TTC549 (cell line): ENCODE data around the gene ARHGAP22.

Source experiments
- FAIRE-seq: peaks from 2 replicates; lab custom pipeline; 2012; peaks lifted over from hg19 to GRCh38; lab: Jason Lieb, UNC

The ARHGAP22 gene

DNA sequence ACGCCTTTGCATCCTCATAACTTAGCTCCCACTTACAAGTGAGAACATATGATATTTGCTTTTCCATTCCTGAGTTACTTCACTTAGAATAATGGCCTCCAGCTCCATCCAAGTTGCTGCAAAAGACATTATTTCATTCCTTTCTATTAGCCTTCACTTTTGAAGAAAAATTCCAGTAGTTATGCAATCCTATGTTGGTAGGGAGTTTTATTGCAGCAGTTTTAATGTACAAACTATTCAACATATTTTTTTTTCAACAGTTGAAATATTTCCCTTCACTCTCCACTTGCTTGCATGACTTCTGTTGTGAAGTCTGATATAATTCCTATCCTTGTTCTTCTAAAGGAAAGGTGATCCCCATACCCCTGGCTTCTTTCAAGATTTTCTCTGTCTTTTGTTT lies 27.3 kb upstream of the ARHGAP22 start:
- no peak for FAIRE-seq

DNA sequence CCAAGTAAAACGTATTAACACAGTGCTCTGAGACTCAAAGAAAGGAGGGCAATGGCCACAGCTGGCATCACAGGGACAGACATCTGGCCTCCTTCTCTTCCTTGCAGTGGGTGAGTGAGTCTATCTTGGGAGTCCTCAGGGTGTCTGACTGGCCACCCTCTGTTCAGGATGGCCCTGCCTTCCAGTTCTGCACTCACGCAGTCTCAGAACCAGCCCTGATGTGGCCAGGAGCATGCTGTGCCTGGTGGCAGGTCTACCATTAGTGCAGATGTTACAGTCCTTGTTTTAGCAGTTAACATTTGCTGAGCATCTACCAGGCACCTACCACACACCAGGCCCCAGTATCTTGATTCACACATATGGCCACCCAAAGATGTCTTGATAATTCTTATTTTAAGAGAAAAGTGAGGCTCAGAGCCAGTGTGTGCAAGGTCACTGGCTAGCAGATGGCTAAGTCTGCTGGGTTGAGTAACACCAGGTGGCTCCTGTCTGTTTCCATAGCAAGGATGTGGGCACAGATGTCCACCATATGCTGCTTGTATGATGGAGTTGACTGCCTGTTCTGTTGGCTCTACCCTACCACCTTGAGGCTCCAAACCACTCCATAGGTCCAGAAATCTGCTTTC lies 23.2 kb upstream of the ARHGAP22 start:
- FAIRE-seq = no peak

DNA sequence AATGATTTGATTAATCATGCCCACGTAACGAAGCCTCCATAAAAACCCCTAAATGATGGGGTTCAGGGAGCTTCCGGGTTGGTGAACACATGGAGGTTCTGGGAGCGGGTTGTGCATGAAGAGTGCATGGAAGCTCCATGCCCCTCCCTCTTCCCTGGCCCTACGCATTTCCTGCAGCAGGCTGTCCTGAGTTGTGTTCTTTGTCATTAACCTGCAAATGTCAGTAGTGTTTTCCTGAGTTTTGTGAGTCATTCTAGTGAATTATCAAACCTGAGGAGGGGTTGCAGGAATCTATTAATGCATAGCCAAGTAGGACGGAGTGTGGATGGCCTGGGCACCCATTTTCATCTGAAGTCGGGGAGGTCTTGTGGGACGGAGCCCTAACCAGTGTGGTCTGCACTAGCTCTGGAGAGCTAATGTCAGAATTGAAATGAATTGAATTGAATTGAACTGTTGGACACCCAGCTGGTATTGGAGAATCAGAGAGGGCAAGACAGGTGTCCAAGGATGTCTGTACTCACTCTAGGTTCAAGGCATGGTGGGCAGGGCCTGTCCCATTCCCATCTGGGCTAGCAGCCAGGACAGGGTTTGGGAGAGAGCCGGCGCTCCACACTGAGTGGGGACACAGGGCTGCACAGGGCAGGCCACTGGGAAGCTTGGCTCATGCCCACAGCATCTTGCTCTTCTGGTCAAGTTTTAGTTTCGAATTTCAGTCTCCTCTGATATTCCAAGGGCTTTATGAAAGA lies 22.3 kb upstream of the ARHGAP22 start:
- no peak for FAIRE-seq

DNA sequence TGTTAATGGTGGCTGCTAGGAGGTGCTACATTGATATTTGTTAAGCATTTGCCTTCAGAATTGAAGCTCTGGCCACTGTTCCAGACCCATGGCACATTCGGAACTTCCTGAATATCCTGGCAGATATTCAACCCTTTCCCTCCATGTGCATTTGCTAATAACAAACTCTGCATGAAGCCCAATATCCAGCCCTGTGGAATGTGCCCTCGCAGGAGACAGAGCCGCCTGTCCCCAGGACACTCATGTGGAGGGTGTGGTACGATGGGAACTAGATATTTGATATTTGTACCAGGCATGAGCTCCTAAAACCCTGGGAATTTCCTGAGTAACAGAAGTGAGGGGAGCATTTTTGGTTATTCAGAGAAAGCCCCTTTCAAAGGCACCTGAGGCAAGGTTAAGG lies 21.6 kb upstream of the ARHGAP22 start:
- no peak for FAIRE-seq

DNA sequence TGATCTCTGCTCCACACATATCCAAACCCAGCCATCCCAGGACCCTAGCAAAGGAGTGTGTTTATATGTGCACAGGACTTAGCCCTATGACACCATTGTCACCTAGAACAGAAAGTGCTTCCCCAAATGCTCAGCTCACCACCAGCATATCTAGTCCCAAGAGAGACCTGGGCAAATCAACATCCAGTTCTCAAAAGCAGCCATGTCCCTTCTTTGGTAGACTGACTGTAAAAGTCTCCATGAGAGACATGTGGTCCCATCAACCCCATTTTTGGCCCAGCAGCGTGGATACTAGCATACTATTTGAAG lies 20.9 kb upstream of the ARHGAP22 start:
- FAIRE-seq = no peak

DNA sequence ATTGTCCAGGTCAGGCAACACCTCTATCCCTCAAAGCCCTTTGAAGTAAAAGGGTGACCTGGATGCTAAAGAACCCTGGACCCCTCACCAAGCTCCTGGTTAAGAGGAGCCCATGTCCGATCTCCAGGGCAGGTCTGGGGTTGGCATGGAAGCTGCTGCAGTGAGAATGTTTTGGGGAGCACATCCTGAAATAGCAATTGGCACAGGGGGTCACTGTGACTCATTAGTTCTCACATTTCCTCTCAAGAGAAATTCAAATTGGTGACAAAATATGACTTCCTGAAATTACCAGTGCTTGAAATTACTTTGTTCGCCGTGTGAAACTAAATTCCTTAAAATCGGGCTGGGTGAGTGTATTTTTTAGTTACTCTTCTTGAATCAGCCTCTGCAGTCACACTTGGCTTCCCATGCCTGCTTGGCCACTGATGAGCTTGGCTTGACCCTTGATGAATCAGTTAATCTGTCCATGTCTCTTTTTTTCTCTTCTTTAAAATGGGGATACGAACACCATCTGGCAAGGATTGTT lies 18.8 kb upstream of the ARHGAP22 start:
- FAIRE-seq = no peak

DNA sequence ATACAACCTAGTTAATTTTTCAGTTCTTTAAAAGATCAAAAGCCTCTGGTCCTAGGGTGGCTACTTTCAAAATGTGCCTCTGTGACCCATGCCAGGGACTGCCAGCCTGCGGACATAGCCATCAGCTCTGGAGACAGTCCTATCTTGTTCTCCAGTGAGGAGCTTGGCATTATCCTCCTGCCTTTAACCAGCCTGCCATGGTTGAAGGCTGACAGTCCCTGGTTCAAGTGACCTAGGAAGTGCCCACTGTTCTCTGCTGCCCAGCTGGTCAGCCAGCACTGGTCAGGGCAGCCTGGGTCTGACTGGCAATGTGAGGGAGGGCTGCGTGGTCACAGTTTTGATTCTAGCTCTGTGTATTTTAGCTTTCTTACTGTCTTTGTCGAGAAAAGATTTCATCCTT lies 18.1 kb upstream of the ARHGAP22 start:
- no peak for FAIRE-seq

DNA sequence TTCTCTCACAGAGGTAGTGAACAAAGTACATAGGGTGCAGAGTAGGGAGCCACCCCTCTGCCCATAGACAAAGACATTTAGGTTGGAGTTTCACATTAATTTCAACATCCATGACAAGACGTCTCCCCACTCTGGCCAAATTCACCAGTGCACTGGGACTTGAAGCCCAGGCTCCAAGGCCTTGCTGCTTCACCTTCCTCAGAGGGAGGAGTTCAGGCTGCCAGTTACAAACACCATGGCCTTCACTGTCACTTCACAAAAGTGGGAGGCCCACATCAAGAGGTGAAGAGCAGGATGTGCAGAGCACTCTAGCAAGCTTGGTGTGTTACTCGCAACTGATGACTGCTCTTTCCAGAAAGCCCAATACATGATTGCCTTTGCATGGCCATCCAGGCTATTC lies 15.8 kb upstream of the ARHGAP22 start:
- no peak for FAIRE-seq

DNA sequence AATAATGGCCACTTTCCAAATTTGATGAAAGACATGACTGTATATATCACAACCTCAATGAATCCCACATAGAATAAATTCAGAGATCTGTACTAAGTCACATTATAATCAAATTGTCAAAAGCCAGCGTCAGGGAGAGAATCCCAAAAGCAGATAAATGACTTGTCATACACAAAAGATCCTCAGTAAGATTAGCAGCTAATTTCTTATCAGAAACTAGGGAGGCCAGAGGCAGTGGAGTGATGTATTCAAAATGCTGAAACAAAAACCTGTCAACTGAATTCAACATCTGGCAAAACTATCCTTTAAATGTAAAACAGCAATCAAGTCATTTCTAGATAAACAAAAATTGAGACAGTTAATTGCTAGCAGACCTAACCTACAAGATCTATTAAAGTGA lies 11.6 kb upstream of the ARHGAP22 start:
- no peak for FAIRE-seq

DNA sequence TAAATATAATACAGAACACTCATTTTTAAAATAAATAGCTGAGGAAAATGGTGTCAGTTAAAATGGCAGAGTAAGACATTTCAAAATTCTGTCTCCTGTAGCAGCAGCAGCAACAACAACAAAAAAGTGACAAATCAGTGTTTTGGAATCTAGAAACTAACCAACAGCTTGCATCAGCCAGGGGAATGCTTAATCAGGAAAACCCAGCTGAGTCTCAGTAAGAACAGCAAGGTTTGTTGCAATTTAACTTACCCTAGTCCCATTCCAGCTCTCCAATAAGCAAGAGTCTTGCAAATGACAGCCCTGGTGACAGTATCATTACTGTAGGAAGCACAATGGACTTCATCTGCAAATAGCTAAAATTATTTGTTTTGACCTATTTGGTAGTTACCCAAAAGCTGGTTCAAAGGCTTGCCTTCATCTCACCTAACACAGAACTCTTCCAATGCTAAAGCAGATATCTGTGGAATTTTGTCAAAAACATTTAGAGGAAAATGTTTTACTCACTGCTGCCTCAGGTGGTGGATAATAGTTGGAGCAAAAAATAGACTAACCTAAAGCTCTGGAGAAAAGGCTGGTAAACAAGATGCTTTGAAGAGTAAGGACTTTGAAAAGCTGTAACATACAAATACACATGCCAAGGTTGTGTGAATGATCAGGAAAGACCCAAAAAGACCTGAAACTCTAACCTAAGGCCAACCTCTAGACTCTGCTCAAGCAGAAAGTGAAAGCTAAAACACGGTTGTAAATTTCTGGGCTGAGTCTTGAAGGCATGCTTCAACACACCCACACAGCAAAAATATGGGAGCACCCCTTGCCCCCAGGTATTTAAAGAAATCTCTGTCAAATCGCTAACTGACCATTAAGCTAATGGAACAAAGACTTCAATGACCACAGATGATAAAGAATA lies 9.9 kb upstream of the ARHGAP22 start:
- FAIRE-seq = no peak

DNA sequence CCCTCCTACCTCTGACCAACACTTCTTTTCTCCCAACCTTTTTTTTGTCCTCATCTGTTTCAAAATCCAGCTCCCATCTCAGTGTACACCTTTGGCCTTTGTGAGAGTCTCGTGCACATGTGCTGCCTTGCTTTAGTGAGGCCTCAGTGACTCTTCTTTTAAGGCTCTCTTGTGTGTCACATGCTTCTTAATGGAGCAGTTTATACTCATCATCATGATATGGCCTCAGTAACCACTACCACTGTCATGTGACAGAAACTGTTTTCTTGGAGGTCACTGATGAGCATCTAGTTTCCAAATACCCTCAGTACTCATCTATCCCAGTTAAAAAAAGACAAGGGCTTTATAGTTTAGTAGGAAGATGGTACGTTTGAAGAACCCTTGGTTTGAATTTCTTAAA lies 8.1 kb upstream of the ARHGAP22 start:
- FAIRE-seq = no peak

DNA sequence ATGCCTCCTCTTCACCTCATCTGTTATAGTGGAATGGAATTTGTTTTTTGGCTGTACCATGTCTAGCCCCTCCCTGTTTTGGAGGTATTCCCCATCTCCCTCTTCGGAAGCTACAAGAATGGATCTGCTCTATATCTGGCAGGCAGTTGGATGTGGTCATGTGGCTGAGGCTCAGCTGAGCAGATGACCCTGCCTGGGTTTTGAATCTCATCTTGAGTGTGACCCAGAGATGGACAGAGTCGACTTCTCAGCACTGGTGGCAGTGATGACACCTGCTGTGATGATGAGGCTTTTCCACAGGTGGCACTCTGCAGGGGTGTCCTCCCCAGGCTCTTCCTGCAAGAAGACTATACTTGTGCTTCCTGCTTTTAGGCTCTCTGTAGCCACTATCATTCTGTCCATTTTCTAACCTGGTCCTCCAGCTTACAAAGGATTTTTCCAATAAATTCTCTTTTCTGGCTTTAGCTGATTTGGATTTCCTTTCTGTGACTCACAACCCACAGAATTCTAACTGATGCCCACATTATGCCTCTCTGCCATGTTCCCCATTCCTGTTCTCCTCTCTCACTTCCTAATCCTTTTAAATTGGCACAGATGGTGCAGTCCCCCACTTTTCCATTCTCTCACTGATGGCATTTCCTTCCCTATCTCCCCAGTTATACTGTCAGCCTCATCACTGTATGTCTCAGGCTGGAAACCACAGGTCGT lies 7.5 kb upstream of the ARHGAP22 start:
- FAIRE-seq = no peak

DNA sequence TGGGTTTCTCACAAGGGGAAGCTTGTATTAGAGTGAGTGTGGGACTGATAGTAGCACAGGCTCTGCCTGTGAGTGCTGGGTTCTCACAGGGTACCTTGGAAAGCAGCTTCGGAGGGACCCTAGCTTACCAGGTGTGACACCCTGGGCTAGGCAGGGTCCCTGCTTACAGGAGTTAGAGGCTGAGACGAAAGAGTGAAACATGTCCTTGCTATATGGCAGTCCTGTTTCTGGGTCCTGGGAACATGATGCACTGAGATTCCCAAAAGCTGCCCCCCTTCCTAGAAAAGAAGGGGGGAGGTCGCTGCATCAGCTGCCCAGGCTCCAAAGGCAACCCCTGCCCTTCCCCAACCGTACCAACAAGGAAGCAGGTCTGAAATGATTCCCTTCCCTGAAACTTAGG lies 6.3 kb upstream of the ARHGAP22 start:
- FAIRE-seq = no peak

DNA sequence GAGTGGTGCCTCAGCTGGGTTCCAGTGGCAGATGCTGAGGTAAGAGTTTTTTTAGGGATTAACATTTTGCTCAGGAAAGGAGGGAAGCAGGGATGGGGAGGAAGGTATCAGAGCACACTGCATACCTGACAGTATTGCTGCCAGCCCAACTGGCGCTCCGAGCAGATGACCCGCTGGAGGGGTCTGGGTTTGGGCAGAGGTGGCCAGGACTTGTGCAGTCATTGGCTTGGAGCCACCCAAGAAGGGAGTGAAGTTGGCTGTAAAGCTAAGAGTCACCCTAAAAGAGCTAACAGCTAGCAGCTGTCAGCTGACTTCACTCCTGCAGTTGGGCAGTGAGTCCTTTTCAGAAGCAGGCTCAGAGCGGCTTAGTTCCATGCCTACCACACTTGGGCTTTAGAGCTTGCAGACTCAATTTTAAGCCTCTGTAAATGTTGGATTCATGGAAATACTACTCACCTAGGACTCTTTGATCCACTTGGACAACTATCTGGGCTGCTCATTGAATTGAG lies 5.8 kb upstream of the ARHGAP22 start:
- no peak for FAIRE-seq

DNA sequence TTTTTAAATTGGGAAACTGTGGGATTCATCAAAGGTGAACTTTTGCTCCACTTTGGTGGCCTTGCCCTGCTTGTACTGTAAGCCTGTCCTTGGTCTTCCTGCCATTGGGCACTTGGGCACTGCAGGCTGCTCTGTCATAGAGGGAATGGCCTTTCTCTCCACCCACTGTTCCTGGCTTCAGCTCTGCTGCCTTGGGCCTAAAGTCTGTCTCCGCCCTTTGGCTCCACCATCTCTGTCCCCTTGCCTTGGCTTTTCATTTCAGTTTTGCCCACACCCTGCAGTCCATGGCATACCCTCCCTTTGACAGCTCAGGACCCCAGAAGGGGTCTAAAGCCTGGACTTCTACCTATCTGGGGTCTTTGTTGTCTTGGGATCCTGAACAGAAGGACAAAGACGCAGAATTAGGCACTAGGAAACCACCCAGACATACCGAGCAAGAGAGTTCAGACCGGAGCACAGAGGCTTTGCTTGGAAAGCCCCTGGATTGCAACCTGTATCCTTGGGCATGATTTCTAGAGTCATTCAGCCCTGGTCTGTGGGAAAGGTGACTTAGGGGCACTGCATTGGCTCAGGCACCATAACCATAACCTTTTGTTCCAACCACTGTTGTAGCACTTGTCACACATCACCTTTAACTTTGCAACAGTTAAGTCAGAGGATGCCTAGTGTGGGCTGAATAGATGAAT lies 5.2 kb upstream of the ARHGAP22 start:
- FAIRE-seq = no peak

DNA sequence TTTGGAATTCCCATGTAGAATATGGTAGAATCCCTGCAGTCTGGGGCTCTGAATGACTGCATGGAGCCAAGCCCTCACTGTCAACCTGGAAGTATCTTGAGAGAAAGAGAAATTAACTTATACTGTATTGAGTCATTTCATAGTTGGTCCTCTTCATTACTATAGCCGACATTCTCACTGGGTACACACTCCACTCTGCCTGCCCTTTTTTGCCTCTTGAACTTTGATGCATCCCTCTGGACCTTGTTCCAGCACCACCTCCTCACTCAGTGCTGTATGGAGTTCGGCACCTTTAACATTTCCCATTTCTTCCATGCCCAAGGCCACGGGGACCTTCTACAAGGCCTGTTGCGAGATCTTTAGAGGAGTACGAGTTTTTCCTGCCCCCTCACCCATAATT lies 4.6 kb upstream of the ARHGAP22 start:
- no peak for FAIRE-seq

DNA sequence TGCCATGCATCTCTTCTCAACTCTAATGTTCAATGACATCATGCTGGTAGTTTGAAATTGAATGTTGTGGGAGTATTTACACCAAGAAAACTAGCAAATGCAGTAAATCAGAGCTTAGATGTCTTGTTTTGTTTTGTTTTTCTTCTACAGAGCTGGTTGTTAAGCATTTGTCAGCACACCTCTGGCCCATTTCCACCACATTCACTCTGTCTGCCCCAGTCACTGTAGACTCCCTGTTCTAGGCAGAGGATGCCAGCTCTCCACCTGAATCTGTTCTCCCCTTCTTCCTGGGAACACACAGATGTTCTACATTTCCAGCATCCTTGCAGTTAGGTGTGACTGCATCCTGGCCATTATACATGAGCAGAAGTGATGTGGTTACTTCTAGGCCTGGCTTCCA lies 4.1 kb upstream of the ARHGAP22 start:
- no peak for FAIRE-seq

DNA sequence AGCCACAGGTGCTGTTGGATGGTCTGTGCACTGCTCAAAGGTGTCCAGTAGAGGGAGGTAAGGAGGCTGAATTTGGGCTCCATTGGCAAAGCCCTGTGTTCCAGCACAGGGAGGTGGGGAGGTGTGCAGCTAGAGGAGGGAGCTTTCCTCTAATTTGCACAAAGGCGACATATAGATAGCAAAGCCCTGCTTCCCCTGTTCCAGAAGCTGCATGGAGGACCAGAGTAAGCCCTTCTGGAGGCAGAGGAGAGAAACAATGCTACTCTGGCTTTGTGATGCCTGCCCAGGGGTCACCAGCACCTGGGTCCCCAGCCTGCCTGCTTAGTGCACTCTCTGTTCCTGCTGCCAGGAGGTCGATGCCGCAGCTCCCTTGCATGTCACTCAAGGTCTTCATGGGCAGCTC lies 3.4 kb upstream of the ARHGAP22 start:
- FAIRE-seq = no peak

DNA sequence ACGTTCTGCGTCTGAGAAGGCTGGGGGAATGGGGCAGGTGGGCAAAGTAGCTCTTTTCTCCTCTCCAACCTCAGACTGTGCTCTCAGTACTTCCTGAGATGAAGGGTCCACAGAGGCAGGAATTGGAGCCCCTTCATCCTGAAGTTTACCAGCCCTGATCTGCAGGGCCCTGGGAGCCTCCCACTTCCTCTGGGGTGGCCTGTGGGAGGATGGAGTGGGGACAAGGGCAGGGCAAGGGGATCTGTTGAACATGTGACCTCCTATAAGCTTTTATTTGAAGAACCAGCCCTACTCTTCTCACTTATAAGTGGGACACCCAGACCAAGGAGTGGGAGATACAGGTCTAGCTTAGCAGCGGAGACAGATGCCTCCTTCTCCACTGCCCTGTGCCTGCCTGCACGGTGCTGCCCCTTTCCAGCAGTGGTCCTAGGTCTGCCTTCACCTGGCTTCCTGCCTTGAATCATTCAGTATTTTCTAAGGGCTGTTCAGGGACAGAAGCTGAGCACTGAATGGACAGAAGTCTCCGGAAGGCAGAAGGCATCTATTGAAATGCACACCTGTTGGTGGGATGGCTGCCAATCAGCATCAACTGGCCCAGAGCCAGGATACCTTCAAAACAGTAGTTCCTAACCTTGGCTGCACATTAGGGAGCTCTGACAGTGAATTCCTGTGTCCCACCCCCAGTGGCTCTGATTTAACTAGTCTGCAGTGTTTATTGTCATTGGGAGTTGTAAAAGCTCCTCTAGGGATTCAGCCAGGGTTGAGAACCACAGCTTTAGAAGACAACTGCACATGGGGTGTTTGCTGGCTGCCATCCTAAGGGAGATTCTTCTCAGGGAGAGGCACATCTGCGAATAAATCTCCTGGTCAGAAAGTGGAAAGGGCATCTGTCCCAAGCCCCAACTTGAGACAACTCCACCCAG lies 2.7 kb upstream of the ARHGAP22 start:
- no peak for FAIRE-seq

DNA sequence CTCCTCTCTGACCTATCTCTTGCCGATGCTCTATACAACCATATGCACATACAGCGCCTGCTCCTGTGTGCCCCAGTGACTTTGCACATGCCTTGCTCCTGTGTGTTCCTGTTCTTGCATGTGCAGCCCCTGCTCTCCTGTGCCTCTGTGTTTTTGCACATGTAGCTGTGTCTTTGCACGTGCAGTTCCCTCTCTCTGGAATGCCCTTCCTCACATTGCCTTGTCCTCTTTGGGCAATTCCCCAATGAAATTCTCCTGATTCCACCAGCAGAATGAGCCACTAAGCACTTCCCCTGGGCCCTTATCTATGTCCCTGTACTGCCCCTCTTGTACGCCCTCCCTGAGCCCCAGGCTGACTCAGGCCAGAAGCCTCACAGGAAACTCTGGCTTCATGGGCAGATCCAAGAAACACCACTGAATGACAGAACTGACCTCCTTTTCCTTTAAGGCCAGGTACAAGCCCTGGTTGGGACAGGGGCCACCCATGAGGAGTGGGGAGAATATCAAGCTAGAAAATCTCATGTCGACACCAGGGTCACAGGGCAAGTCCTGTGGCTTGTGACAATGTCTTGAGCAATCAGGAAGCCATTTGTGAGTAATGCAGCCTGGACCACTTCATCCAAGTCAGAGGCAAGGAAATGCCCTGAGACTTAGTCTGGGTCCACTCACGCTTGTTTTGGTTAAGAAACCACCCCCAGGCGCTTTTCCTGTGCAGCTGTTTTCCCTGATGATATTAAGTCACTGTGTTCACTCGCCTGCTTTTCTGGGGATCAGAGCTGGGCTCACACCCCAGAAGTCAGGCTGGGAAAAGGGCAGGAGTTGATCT lies 1.9 kb upstream of the ARHGAP22 start:
- FAIRE-seq = no peak
